C1 segment of cervical spinal cord (tissue), 14 donors: ENCODE results near the gene SEL1L3.
A peak's percentile ranks its signal among the peaks of the same experiment; 100 is the strongest.

Experiments used
- DNase-seq, 14 donors: peaks; one replicate each; lab custom pipeline; 2025; lab: John Stamatoyannopoulos, UW

SEL1L3 gene

GRCh38 chr4:25753239-25753638, 109.5 kb downstream of the SEL1L3 start:
- DNase-seq, result no peak

GRCh38 chr4:25750874-25751273, 111.9 kb downstream of the SEL1L3 start:
- no peak for DNase-seq

DNA sequence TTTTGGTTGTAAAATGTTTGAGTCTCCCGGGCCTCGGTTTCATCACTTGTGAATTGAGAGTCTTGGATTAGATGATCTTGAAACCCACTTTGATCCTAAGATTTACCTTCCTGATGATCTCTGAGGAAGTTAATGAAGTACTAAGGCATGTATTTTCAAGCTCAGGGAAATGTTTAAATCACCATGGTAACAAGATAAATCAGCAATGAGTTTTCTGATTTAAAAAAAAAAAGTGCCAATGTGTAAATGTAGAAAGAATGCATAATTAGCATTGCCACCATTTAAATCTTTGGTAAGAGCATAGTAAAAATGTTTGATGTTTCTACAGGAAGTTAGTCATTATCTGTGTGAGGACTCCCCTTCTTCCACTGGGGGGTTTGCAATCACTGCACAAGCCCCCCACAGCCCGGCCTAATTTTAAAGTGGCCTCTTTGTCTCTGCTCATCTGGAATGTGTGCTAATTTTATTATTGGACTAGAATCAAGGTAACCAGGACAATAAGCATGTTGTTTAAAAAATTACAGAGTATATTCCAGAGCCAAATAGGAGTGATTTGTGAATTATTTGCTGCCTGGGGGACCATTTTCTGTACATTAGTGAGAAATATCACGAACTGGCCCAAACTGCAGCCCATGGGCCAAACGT, 113.5 kb downstream of the SEL1L3 start:
- no peak for DNase-seq

GRCh38 chr4:25743971-25744370, 118.8 kb downstream of the SEL1L3 start:
- DNase-seq, result peak in 1 of 14 donors; percentile 9

DNA sequence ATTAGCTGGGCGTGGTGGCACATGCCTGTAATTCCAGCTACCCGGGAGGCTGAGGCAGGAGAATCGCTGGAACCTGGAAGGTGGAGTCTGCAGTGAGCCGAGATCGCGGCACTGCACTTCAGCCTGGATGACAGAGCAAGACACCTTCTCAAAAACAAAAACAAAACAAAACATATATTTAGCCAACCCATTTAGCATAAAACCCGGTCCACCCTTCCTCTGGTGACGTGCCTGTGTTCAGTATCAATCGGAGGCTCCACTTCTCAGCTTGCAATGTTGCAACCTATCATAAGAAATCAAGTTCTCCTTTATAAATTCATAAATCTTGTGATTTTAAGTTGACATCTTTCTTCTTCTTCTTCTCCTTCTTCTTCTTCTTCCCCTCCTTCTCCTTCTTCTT, 133.2 kb downstream of the SEL1L3 start:
- no peak for DNase-seq

DNA sequence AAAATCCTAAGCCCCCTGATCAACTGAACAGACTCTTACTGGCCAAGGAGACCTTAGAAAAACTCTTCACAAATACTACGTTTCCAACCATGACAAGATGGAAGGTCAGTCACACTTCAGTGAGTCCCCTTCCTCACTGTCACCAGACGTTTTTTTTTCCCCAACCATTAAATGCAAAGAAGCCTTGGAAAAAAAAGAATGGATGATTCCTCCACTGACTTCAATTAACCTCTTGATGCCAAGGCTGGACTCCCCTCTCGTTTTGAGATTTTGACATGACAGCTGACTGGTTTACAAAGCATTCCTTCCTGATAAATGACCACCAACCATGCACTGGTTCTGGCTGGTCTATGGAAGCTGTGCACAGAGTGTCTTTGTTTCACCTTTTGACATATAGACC, 133.9 kb downstream of the SEL1L3 start:
- DNase-seq, result no peak

DNA sequence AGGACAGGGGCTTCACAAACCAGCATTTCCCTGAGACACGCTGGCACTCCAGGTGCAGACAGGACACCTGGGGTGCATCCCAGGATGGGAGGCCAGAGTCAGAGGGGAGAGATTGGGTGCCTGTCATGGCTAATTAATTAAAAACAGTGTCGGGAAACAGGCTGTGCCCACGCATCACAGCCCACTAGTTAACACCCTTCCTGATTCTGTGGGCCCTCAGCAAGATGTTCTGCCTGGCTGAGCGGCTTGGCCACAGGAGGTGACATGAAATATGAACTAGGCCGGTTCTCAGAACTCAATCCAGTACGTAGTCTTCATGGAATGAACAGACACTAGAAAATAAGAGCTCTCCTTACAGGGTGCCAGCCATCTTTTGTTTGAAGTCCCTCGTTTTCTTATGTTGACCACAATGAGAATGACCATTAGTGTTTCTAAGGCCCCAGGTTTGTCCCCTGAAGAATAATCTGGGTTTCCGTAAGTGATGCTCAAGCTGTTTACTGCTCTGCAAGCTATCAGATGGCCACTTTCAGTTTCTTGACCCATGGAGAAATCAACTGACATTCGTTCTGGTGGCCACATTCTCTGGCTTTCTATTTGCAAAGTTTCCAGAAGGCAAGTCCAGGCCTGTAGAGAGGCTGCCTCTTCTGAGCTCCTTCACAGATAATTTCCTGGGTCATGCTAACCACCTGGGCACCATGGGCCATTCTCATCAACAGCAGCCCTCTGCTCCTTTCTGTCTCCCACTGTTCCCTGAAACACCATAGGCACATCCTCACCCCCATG, 134.9 kb downstream of the SEL1L3 start:
- DNase-seq, result no peak

- no peak for DNase-seq
These were observed 136.9 kb downstream of the SEL1L3 start for GRCh38 chr4:25725870-25726269.

- no peak for DNase-seq
These were observed 139.4 kb downstream of the SEL1L3 start for GRCh38 chr4:25723409-25723808.

DNA sequence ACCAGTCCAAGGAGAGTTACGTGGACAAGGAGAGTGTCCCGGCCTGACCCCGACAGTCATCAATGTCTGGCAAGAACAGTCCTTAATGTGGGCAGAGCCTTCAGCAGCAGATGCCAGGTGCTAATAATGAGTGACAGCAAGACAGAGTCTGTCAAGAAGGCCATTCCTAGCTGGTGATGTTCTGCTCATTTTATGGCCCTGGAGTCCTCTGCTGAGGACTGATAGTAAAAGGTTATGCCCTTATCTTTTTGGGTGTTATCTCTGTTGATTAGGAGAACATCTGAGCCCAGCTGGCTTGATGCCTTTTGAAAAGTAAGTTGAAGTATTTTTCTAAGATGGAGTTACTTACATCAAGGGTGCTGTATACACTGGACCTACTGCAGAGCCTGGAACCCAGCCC, 139.8 kb downstream of the SEL1L3 start:
- DNase-seq, result no peak

DNA sequence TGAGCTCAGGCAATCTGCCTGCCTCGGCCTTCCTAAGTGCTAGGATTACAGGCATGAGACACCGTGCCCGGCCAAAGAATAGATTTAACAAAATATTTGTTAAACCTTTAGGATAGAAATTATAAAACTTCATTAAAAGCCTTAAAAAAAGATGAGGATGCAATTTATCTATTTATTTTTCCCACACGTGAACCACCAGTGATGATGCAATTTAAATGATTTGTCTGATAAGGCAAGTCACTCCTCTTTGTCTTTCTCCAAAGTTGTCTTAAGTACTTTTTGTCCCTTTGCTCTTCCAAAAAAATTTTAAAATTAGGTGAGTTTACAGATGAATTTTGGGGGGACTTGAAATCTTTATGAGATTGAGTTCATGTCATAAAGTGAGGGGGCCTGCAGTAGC, 149.0 kb downstream of the SEL1L3 start:
- DNase-seq, result no peak

DNA sequence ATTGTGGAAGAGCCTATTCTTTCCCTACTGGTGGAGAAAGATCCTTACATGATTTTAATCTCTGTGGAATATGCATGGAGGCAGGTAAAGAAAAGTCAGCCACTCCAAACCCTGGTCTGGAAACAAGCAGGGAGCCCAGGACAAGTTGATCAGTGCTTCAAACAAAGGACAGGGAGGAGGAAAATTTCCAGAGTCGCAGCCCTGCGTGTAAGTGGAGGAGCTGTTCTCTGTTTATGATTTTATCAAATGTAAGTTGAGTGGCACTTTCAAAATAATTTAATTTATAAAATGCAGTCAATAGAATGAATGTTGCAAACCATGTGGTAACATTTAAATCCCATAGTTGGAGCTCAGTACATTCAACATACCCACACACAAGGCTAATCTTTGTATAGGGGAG, 150.2 kb downstream of the SEL1L3 start:
- DNase-seq, result no peak

GRCh38 chr4:25710637-25711036, 152.2 kb downstream of the SEL1L3 start:
- no peak for DNase-seq

GRCh38 chr4:25704516-25704915, 158.3 kb downstream of the SEL1L3 start:
- no peak for DNase-seq

DNA sequence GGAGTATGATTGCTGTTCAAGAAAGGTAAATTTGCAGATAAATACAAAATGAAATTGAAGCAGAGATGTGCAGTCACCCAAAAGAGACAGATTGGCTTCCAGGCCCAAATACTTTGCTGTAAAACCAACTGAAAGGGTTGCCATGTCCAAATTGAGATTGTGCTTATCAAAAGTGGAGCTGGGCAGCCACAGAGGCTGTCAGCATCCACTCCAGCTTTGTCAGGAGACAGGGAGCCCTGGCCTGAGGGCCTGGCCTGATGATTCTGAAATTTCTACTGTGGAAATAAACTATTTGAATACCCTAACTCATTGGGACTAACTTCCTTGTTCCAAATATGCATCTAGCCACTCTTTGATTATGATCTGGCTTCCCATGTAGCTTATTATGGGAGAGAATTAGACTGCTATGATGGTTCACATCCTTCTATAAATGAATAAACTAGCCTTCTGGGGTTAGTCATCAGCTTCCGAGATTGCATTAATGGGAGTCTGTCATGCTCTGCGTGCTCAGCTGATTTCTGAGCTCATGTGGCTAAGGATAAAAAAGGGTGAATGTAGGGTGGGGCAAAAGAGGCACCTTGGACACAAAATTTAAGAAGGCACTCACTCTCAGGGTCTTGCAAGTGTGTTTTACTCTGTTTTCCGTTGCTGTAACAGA, 158.9 kb downstream of the SEL1L3 start:
- no peak for DNase-seq

DNA sequence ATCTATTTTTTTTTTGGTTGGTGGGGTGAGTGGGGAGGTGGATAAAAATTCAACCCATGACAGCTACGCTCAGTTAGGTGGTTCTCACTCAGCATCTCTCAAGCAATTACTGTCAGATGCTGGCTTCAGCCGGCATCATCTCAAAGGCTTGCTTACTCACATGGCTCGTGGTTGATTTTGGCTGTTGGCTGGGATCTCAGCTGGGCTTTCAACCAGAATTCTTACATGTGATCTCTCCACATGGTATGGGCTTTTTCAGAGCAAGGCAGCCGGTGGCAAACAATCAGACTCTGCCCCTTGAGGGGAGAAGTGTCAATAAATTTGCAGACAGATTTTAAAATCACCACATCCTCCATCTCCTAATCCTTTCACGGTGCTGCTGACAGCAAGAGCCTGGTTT, 159.9 kb downstream of the SEL1L3 start:
- peak in 10 of 14 donors; percentile 1 to 89 (median 24) for DNase-seq

- DNase-seq, result no peak
These were observed 162.1 kb downstream of the SEL1L3 start for GRCh38 chr4:25700661-25701060.

DNA sequence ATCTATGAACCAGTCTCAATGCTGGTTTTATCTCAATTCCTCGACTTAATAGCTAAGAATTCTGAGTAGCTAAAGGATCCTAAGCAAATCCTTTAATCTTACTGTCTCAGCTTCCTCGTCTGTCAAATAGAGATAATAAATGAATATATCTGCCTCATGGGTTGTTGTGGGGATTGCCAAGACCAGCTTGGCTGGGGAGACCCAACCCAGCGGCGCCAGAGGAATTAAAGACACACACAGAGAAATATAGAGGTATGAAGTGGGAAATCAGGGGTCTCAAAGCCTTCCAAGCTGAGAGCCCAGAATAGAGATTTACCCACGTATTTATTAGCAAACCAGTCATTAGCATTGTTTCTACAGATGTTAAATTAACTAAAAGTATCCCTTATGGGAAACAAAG, 165.3 kb downstream of the SEL1L3 start:
- DNase-seq, result no peak
